ENCODE data around the gene TMEM184B. TPM values are rescaled to one million over a fixed set of nuclear protein-coding genes. Genes with fewer than 3 reads are reported as not detected.

The TMEM184B gene
- total and polyA plus RNA-seq, 8 donors: 11.6 to 30.5 (median 18.6) TPM

GRCh38 chr22:38176170-38176741, 96.6 kb downstream of the TMEM184B start:
- Histone ChIP-seq H3K9me3 (no peaks in the 10 kb centered on the region), H3K27ac (peak overlapping the region; percentile 3 to 76 (median 28)), H3K36me3 (no peaks in the 10 kb centered on the region), H3K4me1 (peaks cover 0 to 22% (median 4%) of the 10 kb centered on the region in 3 donors), H3K4me3 (no peak overlapping the region), H3K27me3 (no peaks in the 10 kb centered on the region)
- 71 to 78% methylated on average over 14 of the region's 14 CpGs for WGBS, 2 donors
- TF ChIP-seq, protein P1, sequence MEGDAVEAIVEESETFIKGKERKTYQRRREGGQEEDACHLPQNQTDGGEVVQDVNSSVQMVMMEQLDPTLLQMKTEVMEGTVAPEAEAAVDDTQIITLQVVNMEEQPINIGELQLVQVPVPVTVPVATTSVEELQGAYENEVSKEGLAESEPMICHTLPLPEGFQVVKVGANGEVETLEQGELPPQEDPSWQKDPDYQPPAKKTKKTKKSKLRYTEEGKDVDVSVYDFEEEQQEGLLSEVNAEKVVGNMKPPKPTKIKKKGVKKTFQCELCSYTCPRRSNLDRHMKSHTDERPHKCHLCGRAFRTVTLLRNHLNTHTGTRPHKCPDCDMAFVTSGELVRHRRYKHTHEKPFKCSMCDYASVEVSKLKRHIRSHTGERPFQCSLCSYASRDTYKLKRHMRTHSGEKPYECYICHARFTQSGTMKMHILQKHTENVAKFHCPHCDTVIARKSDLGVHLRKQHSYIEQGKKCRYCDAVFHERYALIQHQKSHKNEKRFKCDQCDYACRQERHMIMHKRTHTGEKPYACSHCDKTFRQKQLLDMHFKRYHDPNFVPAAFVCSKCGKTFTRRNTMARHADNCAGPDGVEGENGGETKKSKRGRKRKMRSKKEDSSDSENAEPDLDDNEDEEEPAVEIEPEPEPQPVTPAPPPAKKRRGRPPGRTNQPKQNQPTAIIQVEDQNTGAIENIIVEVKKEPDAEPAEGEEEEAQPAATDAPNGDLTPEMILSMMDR (IDR thresholded peaks at IDR 0.05): no peak
- no peak for FAIRE-seq
- peak in 3 of 6 donors; percentile 51 to 60 (median 57) for DNase-seq
- intact Hi-C loops (cut with DNase I): no loop called here
- ATAC-seq: peak in 2 of 4 donors; percentile 1 to 8

DNA sequence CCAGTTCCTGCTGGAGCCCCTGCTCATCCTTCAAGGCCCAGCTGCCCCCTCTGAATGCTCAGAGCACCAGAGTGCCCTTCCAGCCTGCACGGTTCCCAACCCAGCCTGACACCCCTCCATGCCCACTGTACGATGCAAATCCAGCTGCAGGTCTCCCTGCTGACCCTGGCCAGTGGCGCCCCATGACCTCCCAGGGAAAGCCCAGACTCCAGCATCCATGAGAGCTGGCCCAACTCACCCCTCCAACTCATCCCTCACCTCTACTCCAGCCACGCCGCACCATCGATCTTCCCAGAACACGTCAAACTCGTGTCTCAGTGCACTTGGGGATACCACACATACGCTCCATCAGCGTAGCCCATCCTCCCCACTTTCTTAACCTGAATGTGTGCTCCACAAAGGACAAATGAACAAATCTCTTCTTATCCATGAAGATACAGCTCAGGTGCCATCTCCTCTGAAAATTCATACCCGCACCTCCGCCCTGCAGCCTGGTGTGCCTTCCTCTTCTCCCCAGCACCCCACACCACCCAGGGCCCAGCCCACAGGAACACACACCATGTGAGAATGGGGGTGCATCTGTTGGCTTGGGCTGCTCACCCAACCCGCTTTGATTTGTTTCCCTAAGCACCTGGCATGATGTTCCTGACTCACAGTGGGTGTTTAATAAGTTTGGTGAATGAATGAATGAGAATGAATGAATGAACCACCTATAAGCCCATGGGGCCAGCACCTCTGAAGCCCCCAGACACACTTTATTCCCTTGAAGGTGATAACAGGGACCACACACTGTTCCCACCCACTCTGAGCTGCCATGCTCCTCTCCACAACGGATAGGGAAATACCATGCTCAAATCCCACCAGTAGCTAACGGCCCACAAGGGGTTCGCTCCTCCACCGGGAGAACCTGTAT, 97.3 kb downstream of the TMEM184B start:
- Histone ChIP-seq H3K9me3 (no peaks in the 10 kb centered on the region), H3K4me1 (peaks cover 0 to 14% (median 0%) of the 10 kb centered on the region in 3 donors), H3K27ac (peak overlapping the region in 2 of 4 donors; percentile 4 to 62), H3K4me3 (no peak overlapping the region), H3K36me3 (no peaks in the 10 kb centered on the region), H3K27me3 (no peaks in the 10 kb centered on the region)
- 91 to 92% methylated on average over 17 of the region's 17 CpGs for WGBS, 2 donors
- ATAC-seq (no peak), FAIRE-seq (no peak), DNase-seq (peak in 1 of 6 donors; percentile 45)
- TF ChIP-seq, protein P1 (IDR thresholded peaks at IDR 0.05): no peak
- intact Hi-C loops (cut with DNase I): no loop called here

DNA sequence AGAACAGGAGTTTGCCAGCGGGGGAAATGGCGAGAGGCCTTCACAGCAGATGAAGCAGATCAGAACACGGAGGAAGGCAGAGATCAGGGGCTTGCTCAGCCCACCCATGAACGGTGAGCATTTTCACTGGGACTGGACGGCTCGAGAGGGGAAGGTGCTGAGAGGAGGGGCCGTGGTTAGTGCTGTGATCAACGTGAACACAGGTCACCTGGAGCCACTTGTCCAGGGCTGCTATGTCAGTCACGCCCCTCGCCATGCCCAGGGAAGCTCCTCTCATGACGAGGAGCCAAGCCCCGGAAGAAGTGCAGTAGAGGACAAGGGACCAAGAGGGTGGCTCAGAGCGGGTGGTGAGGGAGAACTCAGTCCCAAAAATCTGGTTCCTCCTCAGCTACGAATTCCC, 98.2 kb downstream of the TMEM184B start:
- H3K9me3 ChIP-seq: no peaks in the 10 kb centered on the region
- H3K4me1 ChIP-seq: peaks cover 0 to 10% (median 0%) of the 10 kb centered on the region in 3 donors
- H3K4me3 ChIP-seq: no peak overlapping the region
- H3K27me3 ChIP-seq: no peaks in the 10 kb centered on the region
- H3K36me3 ChIP-seq: no peaks in the 10 kb centered on the region
- intact Hi-C loops (cut with DNase I): no loop called here
- WGBS, 2 donors: 87 to 92% methylated on average over 14 of the region's 14 CpGs
- FAIRE-seq (no peak), ATAC-seq (no peak), DNase-seq (peak in 1 of 6 donors; percentile 40)
- TF ChIP-seq, protein P1 (IDR thresholded peaks at IDR 0.05): no peak
- H3K27ac ChIP-seq: no peak overlapping the region

GRCh38 chr22:38173641-38173906, 99.2 kb downstream of the TMEM184B start:
- TF ChIP-seq, protein P1 (IDR thresholded peaks at IDR 0.05): no peak
- intact Hi-C loops (cut with DNase I): no loop called here
- H3K27ac ChIP-seq: peak overlapping the region in 3 of 4 donors; percentile 56 to 76 (median 72)

More at GRCh38 chr22:38173641-38173906, 99.2 kb downstream of the TMEM184B start:
- no peak overlapping the region for H3K4me3 ChIP-seq
- no peaks in the 10 kb centered on the region for H3K36me3 ChIP-seq
- no peak for ATAC-seq
- FAIRE-seq: no peak
- DNase-seq: peak in 1 of 6 donors; percentile 9
- H3K27me3 ChIP-seq: no peaks in the 10 kb centered on the region
- peaks cover 0 to 10% (median 0%) of the 10 kb centered on the region in 3 donors for H3K4me1 ChIP-seq
- WGBS, 2 donors: 93 to 96% methylated on average over 4 of the region's 4 CpGs
- no peaks in the 10 kb centered on the region for H3K9me3 ChIP-seq

All from pancreas (tissue), 10 donors.